NCI-H1436 treated with DMSO at 0.1 percent for 48 hours (cell line): ENCODE measurements around the gene TNFRSF25.
A peak's percentile ranks its signal among the peaks of the same experiment; 100 is the strongest.

Source experiments
- DNase-seq: peaks from one replicate; lab custom pipeline; 2025; lab: John Stamatoyannopoulos, UW

The TNFRSF25 gene

DNA sequence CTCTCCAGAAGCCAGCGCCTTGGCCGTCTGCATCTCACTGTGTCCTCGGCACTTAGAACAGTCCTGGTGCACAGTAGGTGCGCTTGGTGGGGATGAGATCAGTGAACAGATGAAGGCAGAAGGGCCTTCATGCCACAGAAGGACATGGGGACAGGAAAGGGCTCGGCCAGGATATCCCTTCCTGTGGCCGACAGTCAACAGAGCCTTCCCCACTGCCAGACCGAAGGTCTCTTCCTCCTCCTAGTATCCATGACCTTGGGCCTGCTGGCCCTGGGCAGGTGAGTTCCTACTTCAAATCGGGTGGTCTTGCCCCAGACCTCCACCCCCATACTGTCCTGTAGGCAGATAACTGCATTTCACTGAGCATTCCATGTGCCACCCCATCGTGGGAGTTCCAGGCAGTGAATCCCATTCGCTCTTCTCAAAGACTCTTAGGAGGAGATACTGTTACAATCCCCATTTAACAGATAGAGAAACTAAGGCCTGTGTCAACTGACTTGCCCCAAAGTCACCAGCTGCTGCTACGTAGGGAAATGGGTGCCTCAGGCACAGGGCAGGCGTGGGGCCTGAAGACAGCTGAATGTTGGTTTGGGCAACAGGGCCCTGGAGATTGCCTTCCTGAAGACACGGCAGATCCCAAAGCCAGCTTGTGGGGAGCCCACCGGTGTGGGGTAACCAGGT, 22.0 kb upstream of the TNFRSF25 start:
- no peak for DNase-seq

DNA sequence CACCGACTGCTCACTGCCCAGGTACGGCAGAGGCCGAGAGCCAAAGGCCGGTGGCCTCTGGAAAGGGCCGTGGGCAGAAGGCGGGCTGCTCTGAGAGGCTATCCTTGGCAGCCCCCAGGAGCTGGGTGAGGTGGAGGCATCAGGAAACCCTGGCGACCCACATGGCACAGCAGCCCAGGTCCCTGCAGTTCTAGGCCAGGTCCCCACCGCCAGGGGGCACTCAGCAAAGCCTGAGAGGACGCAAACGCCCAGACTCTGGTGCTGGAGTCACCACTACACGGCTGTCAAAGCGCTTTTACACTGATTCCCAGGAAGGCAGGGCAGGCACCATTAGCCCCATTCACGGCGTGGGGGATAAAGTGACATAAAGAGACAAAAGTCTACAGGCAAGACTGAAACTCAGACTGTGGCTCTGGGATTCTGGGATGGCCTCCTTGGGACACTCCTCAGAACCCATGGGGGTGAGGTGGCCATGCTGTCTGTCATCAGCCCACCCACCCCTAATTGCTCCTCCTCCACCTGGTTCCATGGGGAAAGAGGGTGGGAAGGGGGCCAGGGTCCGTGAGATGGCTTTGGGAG, 20.5 kb upstream of the TNFRSF25 start:
- DNase-seq: no peak

DNA sequence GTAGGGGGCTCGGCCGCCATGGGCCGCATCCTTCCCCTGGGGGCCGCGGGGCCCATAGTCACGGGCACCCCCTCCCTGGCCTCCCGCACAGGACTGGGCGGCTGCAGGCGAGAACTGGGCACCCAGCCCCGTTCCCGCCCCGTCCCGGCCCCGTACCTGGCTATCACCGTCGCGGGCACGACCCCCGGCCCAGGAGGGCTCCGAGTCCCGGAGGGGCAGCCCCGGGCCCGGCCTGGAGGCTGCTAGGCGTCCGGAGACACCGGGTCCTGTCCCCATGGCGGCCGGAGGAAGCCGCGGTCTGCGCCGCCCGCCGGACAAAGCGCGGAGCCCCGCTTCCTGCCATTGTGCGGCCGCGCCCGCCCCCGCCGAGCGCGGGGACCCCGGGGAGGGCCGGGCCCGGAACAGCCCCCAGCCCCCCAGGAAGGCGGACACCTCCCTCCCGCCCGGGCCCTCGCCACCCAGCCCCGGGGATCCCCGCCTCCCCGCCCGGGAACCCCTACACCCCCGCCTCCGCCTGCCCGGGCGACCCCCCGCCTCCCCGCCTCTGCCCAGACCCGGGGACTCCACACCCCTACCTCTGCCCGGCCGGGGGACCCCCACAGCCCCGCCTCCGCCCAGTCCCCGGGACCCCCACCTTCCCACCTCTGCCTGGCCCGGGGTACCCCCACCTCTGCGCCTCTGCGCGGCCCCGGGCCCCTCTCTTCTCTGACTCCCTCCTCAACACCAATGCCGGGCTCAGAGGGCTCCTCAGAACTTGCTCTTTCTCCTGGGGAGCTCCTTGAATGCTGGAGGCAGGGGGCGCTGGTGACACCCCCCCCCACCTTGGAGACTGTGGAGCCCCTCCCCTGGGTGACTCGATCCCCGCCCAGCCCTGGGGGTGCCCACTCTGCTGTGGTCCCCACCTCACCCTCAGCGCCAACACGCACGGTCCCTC, 19.5 kb upstream of the TNFRSF25 start:
- no peak for DNase-seq

DNA sequence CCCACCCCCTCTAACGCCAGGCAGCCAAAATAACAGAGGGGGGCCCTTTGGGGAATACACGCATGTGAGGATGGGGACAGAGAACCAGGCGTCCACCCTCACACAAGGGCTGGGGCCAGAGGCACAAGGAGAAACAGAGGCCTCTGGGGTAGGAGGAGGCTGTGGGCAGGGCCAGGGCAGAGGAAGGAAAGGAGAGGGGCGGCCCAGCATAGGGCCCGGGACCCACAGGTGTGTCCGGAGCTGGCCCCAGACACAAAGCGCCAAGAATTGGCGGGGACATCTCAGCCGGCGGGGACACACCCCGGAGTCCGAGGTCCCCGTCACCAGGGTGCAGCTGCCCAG, 18.8 kb upstream of the TNFRSF25 start:
- DNase-seq: no peak

DNA sequence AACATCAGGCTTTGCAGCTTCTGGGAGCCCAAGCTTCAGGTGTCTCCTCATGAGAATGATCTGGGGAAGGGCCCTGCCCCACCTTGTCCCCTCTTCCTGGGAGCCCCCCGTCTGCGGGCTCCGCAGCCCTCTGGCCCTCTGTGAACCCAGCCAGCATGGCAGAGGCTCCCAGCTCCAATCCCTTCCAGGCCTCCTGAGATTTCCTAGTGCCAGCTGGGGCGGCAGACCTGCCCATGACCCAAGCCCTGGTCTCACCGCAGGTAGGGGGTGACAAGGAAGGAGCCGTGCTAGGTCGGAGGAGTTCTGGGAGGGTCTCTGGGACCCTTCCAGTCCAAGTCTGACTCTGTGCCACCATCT, 17.8 kb upstream of the TNFRSF25 start:
- no peak for DNase-seq

DNA sequence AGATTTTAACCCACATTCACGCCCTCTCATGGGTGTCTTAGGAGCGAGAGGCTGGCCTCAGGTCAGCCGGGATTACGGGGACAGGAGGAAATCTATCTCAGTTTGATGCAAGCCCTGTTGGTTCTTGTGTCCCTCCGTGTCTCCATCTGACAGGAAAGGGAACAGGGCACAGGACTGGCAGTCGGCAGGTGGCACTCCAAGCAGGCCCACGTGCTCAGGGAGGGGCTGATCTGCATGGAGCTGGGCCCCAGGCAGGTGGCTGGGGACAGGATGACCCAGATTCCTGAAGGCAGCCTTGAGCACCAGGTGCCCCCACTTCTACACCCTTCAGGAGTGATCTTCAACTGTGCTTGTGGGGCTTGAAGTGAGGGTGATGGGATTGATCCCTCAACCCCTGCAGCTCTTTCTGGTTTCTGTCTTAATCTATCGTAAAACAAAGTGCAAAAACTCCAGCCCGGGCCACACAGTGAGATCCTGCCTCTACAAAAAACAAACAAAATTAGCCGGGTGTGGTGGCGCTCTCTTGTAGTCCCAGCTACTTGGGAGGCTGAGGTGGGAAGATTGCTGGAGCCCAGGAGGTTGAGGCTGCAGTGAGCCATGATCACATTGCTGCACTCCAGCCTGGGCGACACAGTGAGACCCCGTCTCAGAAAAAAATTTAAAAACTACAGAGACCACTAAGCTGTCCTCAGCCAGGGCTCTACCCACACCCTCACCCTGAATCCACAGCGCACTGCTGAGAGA, 17.2 kb upstream of the TNFRSF25 start:
- no peak for DNase-seq

DNA sequence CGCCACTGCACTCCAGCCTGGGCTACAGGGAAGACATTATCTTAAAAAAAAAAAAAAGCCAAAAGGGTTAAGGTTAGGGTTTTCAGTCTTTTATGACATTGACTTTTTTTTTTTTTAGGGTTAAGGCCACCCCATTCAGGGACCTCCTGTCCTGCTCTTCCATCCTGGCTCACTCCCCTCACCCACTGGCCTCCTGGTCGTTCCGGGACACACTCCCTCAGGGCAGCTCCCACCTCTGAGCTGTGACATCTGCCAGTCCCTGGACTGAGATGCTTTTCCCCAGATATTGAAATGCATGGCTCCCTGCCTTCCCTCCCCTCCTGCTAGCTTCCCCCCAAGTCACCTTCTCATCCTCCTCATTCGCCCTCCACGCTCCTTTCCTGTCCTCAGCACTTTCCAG, 15.8 kb upstream of the TNFRSF25 start:
- no peak for DNase-seq

DNA sequence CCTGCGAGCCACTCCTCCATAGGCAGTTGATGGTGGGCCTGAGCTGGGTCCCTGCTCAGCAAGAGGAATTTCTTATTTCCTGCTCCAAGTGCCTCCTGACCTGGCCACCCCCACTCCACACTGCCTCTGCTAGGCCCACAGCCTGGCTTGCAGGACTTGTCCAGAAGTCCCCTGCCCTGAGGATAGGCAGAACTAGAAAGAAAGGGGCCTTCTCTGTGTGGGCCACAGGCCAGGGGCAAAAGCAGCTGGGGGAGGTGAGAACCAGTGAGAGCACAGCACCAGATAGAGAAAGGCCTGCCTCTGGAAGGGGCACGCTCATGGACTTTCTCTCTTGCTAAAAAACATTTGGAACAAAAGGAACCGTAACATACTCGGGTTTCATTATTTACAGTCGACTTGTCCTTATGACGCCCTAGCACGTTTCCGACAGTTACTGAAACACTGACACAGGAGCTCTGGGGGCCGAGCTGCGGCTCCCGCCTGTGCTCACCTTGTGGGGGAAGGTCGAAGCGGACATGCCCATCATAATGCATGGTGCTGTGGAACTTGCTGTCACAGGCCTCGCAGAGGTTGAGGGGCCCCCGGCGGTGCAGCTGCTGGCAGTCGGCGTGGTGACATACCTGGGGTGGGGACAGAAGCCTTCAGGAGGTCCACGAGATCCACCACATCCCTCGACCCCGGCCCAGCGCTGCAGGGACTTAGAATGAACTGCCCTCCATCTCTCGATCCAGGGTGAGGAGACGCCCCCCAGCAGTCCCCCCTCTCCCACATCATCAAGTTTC, 11.3 kb upstream of the TNFRSF25 start:
- DNase-seq: no peak

DNA sequence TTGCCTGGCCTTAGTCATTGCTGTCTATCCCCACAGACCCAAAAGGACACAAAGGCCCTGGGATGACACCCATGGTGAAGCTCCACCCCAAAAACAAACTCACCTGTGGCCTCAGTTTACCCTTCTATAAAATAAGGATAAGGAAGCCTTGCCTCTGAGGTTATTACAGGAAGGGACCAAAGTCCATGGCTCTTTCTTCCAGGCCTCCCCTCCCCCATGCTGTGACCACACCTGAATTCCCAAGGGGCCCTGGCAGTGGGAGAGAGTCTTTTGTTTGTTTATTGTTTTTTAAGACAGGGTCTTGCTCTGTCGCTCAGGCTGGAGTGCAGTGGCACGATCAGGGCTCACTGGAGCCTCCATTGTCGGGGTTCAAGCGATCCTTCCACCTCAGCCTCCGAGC, 10.5 kb upstream of the TNFRSF25 start:
- DNase-seq: no peak

DNA sequence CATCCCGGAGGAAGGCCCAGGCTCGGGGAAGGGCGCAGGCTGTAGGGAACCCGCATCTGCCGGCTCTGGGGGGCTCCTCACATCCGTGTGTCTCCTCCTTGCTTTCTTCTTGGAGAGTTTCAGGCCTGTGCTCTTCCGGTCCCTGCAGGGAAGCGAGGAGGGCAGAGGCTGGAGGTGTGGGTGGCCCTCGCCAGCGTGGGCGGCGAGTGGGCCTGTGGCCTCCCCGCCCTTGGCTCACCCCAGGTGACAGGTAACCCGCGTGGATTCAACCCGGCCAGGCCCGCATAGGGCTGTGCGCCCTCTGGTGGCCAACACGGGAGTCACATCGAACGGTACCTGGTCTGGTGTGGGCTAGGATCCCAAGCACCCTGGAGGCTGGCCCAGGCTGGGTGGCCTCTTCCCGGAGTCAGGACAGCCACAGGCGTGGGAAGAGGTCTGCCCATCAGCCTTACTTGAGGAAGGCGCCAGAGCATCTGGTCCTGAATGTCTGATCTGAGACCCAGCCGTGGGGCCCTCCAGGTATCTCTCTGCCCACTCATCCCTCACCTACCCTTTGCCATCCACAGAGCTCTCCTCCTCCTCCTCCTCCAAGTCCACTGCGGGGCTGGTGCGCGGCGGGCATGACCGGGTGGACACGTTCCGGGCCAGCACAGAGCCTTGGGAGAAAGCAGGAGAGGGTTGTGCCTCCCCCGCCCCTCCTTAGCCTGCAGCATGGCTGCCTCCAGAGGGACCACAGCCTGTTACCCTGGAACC, 9.6 kb upstream of the TNFRSF25 start:
- no peak for DNase-seq

DNA sequence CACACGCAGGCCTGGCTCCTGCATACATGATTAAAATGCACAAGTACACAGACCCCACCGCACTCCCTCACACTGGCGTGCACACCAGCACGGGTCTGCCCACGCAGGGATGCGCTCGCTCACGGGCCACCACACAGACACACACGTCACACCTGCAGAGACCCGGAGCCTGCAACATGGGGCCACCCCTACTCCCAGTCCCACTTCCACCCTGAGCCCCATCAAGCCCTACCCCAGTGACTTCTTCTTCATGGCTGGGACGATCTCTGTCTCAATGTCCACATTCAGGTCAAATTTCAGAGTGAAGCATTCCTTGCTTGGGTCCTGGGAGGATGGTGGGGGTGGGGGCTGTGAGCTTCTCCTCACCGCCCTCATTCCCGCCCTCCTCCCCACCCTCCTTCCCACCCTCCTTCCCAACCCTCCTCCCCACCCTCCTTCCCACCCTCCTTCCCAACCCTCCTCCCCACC, 8.9 kb upstream of the TNFRSF25 start:
- DNase-seq: no peak

DNA sequence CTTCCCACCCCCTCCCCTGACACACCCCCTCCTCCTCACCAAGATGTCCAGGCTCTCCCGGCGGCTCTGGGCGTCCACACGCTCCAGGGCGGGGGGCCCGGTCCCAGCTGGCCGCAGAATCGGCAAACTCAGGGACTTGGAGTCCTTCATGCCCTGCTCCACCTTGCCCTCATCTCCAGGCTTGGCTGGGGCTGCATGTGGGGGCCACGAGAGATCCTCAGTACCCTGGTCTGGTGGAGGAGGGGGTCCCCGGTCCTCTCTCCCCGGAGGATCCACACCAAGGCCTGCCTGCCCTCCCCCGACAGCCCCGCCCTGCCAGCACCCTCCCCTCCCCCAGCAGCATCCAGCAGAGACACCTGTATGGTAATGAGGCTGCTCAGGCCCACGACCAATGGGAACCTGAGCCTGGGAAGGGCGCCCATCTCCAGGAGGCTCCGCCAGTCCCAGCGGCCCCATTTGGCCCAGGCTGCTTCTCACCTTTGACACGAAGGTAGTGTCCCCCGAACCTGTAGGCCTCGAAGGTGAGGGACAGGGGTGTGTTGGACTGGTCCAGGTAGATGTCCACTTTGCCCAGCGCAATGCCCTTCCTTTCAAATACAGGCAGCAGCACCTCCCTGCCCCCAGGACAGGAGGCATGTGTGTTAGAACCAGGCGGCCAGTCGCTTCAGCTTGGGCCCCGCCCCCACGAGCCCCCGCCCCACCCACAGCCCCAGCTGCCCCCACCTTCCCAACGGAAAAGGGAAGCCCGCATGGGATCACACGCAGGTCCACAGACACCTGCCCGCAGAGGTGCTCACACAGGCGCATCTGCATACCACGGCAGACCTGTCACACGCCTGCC, 8.2 kb upstream of the TNFRSF25 start:
- peak; percentile 45 for DNase-seq

DNA sequence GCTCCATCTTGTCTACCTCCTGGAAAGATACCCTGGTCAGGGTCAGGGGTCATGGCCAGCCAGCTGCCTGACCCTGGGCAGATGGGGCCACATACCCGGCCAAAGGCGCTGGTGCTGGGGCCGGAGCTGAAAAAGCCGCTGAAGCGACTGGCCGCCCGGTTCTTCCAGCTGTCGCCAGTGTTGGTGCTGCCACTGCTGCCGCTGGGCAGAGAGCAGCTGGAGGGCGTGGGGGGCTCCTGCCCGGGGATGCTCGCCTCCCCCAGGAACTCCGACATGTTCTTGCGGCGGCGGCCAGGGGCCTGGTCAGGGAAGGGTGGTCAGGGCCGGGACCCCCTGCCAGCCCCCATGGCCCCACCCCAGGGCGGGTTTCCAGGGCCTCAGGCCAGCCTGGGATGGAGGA, 7.2 kb upstream of the TNFRSF25 start:
- no peak for DNase-seq

DNA sequence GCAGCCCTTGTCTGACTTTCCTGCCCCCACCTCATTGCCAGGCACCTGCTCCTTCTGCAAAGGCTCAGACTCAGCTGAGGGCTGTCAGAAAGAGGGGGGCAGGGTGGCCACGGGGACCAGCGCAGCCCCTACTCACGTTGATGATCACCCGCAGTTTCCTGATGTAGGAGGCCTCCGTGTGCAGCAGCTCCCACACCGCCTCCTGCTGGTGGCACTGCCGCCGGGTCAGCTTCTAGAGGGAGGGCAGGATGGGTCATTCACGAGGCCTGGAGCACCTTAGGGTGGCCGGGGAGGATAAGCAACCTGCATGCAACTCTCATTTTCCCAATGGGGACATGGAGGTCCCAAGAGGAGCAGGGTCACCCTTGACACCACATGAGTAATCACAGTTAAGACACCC, 6.4 kb upstream of the TNFRSF25 start:
- no peak for DNase-seq

DNA sequence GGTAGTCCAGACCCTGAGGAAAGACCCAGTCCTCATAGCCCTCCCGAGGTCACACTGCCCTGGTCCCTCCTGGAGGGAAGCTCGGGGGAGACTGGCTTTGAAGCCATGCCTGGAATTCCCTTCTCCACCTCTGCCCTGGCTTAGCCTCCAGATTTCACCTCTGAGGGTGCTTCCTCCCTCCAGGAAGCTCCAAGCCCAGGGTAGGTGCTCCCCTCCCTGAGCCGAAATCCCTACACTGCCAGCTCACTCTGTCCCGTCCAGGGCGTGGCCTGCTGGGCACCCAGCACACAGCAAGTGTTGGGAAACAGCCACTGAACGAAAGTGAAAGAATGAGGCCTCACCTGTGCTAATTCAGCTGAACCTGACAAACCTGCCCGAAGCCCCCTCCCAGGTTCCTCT, 6.0 kb upstream of the TNFRSF25 start:
- no peak for DNase-seq

DNA sequence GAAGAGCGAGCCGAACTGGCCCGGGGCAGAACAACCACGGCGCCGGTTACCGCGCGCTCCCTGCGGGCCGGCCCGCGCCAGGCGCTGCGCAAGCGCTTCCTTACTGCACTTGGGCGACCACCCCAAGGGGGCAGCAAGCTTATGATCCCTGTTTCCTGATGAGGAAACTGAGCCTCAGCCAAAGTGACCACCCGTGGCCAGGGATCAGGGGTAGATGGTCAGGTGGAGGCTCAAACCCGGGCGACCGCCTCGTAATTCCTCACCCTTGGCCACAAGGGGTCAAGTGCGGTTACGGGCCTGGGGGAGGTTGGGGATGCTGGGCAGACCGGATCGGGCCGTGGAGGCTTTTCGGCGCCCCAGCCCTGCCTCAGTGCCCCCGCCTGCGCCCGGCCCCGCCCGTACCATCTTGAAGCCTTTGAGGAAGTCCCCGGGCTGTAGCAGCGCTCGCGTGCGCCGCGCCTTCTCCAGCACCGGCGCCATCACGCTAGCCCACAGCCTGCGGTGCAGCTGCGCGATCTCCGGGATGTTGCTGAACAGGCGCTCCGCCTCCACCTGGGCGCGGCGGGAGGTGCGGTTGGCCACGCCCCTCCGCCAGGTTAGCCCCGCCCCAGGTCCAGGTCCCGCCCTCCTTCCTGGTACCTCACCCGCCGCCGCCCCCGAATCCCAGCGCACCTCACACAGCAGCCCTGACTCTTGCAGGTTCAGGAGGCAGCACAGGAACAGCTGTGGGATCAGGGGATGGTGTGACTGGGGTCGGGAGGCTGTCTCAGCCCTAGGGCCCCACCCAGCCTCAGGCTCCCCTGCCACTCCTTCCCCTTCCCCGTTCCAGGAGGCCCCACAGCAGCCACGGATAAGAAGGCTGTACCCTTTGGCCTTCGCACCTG, 5.4 kb upstream of the TNFRSF25 start:
- DNase-seq: no peak

DNA sequence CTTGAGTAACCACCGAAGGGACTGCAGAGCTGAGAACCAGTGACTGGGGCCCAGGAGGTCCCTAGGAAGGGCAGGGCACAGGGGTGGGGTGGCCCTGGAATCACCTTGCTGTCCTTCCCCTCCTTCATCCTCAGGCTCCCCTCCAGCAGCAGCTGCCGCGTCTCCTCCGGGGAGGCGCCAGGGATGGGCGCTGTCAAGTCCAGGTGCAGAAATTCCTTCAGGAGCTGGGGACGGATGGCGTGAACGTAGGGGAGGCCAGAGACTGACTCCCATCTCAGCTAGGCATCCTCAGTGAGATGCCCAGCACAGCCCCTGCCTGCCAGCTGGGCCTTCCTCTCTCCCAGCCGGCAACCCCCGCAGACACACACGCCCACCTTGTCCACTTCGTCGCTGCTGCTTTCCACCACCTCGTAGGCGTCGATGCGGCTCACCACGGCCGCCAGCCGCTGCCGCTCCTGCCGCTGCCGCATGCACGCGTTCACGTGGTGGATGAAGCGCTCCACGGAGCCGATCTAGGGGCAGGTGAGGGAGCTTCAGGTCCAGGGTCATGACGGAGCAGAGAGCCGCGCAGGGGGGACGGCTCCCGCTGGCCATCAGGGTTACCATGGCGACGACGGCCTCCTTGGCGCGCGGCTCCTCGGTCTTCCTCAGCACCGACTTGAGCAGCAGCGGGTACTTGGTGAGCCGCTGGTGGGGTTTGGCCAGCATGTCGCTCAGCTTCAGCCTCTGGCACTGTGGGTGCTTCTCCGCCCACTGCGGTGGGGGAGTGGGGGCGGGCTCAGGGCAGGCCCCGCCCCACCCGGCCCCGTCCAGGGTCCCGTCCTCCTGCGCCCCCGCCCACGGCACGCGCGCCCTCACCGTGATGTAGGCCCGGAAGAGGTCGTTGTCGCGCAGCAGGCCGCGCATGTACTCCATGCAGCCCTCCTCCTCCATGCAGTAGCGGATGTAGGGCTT, 4.4 kb upstream of the TNFRSF25 start:
- no peak for DNase-seq
